Raji (cell line): ENCODE data around the gene RSU1.

Experiments used
- POLR2A ChIP-seq: IDR thresholded peaks from 2 replicates; pipeline ENCODE4 v1.6.1; 2011; ENCODE audit warnings: low read depth, low read length, control low read depth; ENCODE audit not compliant: insufficient read depth

The RSU1 gene

DNA sequence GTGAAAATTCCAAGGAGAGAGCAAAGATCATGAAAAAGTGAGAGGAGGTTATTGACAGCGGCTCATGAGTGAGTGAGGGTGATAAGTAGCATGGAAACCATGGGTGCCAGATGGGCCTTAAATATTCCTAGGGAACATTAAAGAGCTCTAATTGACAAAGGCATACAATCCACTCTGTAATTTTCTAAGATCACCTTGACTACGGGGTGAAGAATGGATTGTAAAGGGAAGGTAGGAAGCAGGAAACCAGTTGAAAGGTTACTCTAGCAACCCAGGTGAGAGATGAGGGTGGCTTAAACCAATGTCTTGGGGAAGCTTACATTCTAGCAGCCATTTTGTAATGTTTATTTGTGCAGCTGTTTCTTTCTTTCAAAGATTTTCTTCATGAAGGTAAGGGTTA, 75.7 kb downstream of the RSU1 start:
- TF ChIP-seq POLR2A = no peak

DNA sequence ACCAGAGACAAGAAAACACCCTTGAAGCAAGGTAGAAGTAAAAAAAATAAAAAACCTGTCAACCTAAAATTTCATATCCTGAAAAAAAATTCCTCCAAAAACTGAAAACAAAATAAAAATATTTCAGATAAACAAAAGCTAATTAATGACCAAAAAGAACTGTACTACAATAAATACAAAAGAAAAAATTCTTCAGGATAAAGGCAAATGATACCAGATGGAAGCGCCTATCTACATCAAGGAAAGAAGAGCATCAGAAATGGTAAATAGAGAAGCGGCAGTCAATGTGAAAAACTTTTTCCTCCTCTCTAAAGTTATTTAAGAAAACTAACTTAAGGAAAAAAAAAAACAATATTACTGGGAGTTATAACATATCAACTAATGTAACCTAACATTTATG, 79.8 kb downstream of the RSU1 start:
- TF ChIP-seq POLR2A = no peak

DNA sequence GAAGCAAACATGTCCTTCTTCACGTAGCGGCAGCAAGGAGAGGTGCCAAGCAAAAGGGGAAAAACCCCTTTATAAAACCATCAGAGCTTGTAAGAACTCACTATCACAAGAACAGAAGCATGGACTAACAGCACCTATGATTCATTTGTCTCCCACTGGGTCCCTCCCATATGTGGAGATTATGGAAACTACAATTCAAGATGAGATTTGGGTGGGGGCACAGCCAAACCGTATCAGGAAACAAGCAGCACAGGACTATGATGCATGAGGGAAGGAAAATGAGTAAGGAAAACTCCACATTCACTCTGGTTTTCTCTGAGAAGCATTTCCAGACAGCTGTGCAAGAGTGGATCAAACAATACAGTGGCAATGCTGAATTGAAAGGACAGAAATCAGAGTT, 81.6 kb downstream of the RSU1 start:
- TF ChIP-seq POLR2A = no peak

DNA sequence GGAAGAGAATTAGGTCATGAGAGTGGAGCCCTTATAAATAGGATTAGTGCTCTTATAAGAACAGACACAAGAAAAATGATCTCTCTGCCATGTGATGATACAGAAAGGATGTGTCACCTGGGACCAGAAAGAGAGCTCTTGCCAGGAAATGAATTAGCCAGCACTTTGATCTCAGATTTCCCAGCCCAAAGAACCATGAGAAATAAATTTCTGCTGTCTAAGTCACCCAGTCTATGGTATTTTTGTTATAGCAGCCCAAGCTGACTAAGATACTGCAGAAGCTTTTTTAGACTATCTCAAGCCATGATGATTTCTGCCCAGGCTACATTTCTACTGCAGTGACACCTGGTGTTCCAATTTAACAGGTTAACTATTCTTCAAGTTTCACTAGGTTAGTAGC, 84.8 kb downstream of the RSU1 start:
- no peak for TF ChIP-seq POLR2A

DNA sequence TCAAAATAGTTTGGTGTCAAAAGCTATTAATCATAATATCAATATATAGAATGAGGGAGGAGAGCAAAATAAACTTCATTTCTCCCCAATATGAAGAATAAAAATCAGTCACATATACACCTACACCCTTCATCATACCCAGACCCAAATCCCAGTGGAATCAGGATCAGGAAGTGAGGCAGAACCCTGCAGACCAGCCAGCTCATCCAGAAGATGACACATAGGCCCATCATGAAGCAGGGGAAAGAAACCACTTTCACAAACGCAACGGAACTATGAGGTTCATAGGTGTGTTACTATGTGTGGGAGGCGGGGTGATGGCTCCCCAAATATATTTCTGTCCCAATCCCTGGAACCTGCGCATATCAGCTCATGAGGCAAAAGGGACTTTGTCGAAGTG, 89.0 kb downstream of the RSU1 start:
- no peak for TF ChIP-seq POLR2A

DNA sequence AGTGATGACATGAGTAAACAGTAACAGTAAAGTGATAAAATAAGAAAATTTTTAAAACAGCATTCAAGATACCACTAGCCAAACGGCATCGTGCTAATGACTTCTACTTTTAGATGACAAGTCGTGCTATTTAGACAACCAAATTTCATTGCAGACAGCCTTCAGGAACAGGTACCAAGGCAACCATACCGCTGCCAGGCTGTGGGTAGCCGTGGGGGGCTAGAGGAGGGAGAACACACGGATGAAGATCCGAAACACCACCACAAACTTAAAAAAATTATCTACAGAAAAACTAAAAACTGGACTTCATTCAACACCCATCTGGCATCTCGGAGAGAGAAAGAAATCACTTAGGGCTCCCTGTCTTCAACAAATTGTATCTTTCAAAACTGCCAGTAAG, 89.6 kb downstream of the RSU1 start:
- TF ChIP-seq POLR2A = no peak

DNA sequence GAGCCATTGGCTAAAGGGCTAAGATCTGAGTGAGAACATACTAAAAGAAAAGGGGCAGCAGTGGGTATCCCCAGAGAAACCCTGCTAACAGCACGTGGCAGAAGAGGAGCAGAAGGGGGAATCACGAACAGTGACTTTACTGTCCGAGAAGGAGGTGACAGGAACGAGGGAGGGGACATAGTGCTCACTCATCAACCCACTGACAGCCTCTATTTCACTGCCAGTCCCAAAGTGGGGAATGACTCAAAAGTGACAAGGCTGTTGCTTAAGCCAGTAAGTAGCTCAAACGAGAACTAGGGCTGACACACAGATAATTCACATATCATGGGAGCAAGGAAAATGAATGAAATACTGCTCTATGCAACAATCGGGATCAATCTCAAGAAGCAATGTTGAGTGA, 92.7 kb downstream of the RSU1 start:
- no peak for TF ChIP-seq POLR2A

DNA sequence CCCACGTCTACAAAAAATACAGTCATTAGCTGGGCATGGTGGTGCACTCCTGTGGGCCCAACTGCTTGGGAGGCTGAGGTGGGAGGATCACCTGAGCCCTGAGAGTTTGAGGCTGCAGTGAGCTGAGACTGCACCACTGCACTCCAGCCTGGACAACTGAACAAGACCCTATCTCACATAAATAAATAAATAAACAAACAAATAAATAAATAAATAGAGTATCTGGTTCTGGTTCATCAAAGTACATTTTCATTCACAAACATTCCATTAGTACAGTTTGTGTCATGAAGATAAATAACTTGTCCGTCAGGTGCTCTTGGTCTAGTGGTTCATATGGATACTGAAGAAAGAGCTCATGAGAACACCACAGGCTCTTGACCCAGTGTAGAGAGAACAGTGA, 96.4 kb downstream of the RSU1 start:
- no peak for TF ChIP-seq POLR2A

DNA sequence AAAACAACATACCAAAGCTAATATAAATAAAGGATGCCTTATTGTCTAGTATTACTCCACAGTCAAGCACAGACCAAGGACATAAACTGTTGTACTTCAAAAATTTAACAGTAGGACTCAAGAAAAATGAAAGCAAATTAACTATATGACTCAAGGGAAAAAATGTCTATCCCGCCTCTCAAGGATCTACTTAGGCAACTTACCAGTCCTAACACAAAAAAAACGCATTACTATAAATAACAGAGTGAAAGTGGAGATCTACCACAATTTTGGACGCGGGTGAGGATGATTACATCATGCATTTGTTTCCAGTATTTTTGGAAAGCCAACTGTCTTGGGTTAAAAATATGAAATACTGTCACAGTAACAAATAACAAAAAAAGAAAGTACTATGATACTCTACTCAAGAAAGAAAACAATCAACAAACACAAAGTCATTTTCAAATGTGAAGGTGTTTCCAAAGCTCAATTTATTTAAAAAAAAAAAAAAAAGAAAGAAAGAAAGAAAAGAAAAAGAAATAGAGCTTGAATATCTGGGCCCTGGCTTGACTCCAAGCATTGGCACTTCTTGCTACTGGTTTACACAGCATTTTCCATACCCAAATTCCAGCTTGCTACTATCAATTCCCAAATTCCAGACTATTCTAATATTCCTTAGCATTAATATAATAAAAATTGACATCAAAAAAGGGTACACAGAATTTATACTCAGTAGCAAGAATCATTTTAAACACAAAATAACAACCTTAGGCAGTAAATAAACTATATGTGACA, 99.4 kb downstream of the RSU1 start:
- no peak for TF ChIP-seq POLR2A

DNA sequence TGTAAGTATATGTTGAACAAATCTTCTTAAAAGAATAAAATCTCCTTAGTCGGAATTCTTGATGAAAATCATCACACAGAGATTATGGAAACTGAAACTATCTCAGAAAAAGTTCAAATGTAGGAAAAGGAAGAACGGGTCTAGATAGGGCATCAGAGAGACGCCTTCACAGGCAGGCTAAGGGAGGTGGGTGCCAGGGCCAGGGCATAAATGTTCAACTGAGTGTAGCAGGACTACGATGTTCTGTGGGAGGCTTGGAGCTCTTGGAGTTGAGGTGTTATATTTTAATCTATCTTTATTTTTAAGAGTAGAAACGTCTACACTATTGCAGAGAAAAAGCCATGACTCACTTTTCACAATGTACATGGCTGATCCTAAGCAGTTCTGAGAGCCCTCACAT, 101.2 kb downstream of the RSU1 start:
- TF ChIP-seq POLR2A = no peak

DNA sequence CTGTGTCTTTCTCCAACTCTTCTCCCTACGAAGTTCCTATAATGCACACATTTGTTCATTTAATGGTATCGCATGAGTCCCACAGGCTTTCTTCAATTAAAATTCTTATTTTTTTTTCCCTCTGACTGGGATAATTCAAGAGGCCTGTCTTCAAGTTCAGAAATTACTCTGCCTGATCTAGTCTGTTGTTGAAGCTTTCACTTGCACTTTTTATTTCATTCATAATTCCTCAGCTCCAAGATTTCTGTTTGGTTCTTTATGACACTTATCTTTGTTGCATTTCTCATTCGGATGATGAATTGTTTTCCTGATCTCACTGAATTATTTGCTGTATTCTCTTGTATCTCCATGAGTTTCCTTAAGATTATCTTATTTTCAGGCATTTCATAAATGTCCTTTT, 103.9 kb downstream of the RSU1 start:
- no peak for TF ChIP-seq POLR2A

DNA sequence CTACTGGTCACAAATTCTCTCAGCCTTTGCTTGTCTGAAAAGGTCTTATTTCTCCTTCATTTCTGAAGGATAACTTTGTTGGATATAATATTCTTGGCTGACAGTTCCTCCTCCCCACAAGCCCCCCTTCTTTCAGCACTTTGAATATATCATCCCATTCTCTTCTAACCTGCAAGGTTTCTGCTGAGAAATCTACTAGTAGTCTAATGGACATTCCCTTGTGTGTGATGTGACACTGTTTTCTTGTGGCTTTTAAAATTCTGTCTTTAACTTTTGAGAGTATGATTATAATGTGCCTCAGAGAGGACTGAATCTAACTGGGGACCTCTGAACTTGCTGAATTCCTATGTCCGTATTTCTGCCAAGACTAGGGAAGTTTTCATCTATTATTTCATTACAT, 104.3 kb downstream of the RSU1 start:
- TF ChIP-seq POLR2A = no peak

DNA sequence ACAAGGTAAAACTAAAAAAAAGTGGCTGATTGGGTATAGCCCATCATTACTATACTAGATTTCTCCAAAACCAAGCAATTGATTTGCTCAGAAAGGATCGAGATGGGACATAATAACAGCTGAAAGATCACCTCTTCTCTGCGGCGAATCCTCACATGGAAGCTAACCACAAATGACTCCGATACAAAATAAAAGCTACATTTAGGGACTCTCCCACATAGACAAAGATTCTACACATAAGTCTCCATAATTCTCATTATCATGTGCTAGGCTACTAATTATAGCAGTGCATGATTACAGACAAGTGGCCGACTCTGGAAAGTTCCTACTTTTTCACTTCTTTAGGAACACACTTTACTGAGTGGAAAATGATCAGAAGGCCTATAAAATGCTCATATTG, 116.9 kb downstream of the RSU1 start:
- no peak for TF ChIP-seq POLR2A

DNA sequence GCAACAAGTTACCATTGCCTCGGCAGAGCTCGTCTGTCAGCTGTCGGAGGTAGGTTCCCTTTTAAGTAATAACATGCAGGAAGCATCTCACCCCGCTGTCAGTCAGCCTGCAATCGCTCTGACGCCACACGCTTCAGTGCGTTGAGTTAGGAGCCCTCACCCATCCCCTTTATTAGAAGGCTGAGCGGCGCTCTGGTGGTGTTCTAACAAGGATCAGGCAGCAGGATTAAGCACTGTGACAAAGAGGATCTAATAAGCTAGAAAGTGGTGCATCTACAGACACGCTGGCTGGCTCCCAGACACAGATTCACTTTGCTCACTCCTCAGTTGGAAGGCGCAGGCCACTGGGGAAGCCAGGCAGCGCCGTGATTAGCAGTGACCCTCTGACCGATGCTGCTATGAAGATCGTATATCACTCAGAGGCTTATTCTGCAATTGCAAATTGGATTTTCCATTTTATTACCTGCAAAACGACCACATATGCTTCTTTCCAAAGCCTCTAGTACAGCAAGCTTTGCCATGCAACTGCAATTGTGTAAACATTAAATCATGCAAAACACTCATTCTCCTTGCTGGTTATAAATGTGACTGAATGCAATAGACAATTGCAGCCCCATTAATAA, 117.7 kb downstream of the RSU1 start:
- TF ChIP-seq POLR2A = no peak

DNA sequence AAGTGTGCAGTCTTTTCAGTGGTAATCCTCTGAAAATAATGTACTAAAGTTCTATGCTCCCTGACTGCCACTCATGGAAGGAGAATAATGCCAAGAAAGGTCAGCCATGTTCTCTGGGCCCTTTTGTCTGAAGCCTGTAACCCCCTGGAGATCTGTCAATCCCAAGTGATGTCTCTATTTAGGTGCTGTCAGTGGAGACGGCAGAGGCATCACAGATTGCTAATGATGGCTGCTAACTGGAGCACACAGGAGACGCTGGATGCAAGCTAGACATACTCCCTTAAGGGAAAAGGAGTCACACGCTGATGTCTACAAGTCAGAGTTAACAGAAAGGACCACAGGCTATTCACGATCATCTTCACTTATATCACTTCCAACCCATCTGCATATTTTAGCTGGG, 118.8 kb downstream of the RSU1 start:
- TF ChIP-seq POLR2A = no peak

DNA sequence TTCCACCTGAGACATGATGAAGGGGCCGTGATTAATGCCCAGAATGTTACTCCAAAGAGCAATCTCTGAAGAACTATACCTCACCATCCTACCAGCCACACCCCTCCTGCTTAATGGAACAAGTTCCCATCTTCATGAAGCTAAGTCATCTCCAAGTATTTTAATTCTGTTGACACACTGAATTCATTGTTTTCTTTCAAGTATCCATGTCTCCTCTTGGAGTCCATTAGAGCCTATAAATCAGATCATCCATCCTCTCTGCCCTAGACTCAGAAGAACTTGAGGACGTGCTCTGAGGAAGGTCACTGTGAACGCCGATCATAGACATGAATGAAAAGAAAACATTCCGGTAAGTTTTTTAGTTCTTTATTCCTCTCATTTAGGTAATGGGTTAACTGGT, 126.8 kb downstream of the RSU1 start:
- no peak for TF ChIP-seq POLR2A

DNA sequence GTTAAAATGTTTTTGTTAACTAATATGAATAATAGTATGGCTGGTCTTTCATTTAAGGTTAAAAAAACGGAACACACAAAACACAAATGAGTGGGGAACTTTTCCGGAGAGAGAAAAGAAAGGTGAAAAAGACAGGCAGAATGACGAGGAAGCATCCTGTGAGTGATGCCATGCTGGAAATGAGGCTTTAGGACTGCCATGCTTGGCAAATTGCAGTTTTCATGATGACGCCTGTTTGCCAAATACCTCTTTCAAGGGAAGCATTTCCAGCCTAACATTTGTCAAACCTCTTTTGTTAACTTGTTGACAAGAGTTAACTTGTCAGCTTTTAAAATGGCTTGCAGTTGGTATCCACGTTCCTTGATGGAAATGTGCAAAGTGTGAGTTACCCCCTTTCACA, 127.5 kb downstream of the RSU1 start:
- no peak for TF ChIP-seq POLR2A

DNA sequence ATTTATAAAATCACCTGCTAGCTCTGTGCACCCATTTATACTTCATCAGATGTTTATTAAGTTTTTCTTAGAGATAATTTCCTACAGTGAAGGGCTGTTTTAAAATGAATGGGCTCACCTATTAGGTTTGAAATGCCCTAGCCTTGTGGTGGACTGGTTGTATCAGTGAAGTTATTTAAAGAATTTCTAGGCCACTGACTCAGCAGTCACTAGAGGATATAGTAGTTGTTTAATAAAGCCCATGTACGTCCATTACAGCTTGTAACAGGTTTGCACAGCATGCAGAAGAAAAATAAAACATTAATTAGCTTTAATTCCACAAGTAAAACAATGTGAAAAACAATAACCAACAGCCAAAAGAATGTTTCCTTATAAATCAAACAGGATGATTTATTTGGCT, 128.0 kb downstream of the RSU1 start:
- no peak for TF ChIP-seq POLR2A
